D341Med (cell line): Measurements from ENCODE around the gene SLC2A8.

Source experiments
- DNase-seq: peaks from one replicate; pipeline ENCODE4 v3.0.0; 2012; ENCODE audit warnings: low spot score

SLC2A8 gene

GRCh38 chr9:127402401-127403090 lies 5.6 kb downstream of the SLC2A8 start:
- no peak for DNase-seq

- no peak for DNase-seq
Observed at GRCh38 chr9:127403507-127404192, 6.7 kb downstream of the SLC2A8 start.

- DNase-seq: no peak
Observed at GRCh38 chr9:127404631-127405030, 7.7 kb downstream of the SLC2A8 start.

DNA sequence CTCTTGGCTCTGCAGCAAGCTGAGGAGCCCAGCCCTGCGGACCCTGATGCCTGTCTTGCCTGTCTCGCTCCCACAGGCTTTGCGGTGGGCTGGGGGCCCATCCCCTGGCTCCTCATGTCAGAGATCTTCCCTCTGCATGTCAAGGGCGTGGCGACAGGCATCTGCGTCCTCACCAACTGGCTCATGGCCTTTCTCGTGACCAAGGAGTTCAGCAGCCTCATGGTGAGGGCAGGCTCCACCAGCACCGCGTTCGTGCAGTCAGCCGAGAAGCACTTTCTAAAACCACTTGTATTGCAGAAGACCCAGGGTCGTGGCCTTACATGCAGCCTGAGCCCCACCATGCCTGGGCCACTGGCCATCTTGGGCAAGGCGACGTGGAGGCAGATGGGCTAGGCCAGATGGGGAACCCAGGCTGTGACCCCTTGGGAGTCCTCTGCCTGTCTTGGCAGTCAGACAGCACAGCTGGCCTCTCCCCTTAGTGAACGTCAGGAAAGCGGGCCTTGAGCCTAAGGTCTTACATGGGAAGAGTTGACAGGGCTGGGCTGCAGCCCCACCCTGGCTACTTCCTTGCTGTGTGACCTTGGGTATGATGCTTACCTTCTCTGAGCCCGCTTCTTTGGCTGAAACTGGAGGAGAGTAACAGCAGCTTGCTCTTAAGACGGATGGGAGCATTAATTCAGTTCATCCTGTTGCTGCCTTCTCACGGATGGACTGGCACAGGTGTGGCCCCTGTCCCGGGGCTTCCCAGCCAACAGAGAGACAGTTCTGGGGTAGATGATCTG lies 8.6 kb downstream of the SLC2A8 start:
- peak; percentile 58 for DNase-seq

DNA sequence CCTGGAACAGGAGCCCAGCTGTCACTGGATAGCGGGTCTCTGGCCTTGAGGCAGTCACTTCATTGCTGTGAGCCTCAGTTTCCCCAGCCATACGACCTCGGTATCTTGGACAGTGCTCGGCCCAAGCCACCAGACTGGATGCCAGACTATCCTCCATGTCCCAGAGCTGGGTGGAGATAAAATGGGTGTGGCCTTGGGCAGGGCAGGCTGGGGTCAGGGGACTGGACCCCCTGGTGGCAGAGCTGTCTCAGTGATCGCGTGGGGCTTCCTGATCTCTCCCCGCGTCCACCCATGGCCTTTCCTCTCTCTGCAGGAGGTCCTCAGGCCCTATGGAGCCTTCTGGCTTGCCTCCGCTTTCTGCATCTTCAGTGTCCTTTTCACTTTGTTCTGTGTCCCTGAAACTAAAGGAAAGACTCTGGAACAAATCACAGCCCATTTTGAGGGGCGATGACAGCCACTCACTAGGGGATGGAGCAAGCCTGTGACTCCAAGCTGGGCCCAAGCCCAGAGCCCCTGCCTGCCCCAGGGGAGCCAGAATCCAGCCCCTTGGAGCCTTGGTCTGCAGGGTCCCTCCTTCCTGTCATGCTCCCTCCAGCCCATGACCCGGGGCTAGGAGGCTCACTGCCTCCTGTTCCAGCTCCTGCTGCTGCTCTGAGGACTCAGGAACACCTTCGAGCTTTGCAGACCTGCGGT lies 10.0 kb downstream of the SLC2A8 start:
- no peak for DNase-seq

DNA sequence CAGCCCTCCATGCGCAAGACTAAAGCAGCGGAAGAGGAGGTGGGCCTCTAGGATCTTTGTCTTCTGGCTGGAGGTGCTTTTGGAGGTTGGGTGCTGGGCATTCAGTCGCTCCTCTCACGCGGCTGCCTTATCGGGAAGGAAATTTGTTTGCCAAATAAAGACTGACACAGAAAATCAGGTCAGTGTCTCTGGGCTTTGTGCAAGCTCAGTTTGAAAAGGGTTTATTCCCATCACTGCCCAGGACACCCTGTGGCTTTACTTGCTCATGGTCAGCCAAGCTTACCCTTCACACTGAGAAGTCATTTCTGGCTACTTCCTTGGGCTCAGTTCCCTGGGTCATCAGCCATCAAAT lies 10.5 kb downstream of the SLC2A8 start:
- DNase-seq: no peak

- no peak for DNase-seq
Observed at GRCh38 chr9:127411122-127411521, 14.2 kb downstream of the SLC2A8 start.

DNA sequence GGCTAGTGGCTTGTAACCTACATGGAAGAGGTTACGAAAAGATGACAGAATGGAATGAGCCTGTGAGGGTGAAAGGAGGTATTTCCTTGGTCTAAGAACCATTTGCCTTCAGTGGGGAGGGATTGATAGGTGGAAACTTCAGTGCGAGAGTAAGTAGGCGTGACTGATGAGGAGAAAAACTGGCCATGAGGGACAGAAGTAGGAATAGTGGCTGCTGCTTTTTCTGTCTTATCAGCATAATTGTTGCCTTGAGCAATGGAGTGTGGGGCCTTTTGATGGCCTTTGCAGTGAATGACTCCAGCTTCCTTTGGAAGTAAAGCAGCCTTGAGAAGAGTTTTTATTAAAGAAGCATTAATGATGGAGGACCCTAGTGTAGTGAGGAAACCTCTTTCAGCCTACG lies 18.2 kb downstream of the SLC2A8 start:
- DNase-seq: no peak

DNA sequence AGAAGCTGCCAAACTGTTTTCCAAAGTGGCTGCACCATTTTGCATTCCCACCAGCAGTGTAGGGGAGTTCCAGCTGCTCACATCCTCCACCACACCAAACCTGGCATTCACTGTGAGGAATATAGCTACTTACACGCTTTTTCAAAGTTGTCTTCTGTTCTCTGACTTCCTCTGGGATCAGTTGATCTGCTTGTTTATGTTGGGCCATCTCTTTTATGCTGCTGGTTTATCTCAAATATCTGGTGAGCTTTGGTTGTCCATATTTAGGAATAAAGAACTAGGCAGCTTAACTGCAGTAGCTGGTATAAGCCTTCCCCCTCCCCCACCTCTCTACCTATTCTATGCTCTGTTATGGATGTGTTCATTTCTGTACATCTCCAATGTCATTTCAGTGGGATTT lies 18.7 kb downstream of the SLC2A8 start:
- no peak for DNase-seq

- DNase-seq: peak; percentile 20
Observed at GRCh38 chr9:127417131-127418036, 20.4 kb downstream of the SLC2A8 start.

DNA sequence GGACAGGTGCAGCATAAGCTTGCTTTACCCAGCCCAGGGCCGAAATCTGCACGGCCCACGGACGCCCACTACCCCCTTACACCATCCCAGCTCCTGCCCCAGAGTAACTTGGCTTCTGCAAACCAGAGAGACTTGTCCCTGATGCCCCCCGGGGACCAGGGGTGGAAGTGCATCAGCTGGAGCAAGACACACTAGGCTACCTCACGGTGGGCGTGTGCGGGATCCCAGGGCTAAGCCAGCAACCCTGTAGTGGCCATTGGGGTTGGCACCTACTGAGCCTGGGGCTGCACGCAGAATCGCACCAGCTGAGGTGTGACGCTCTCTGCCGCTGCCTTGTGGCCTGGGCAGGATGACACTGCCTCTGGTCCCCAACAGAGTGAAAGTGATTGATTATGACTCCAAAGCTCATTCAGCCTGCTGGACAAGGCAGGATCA lies 21.1 kb downstream of the SLC2A8 start:
- DNase-seq: peak; percentile 72

- DNase-seq: no peak
Observed at GRCh38 chr9:127419348-127419747, 22.4 kb downstream of the SLC2A8 start.

- no peak for DNase-seq
Observed at GRCh38 chr9:127421057-127421456, 24.1 kb downstream of the SLC2A8 start.

GRCh38 chr9:127422133-127422782 lies 25.3 kb downstream of the SLC2A8 start:
- DNase-seq: no peak

- DNase-seq: no peak
Observed at GRCh38 chr9:127422787-127423186, 25.8 kb downstream of the SLC2A8 start.

GRCh38 chr9:127423476-127423933 lies 26.5 kb downstream of the SLC2A8 start:
- no peak for DNase-seq

- peak; percentile 97 for DNase-seq
Observed at GRCh38 chr9:127423934-127424675, 27.1 kb downstream of the SLC2A8 start, which contains the start of gene ZNF79. Gene ZNF79 (plus strand): TSS chr9:127424382. CDS start chr9:127424788, 406 bp downstream.

DNA sequence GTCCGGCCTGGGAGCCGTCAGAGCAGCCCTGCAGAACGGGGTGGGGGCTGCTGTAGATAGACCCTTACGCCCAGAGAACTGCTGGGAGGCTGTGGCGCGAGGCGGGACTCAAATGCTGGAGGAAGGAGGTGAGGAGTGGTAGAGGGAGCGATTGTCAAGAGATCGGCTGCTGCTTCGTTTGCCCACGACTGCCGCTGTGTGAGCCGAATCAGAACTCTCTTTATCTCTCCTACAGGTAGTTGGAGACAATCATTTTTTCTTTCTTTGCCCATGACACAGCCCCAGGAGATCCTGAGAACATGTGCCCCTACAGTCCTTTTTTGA lies 27.7 kb downstream of the SLC2A8 start:
- DNase-seq: no peak

DNA sequence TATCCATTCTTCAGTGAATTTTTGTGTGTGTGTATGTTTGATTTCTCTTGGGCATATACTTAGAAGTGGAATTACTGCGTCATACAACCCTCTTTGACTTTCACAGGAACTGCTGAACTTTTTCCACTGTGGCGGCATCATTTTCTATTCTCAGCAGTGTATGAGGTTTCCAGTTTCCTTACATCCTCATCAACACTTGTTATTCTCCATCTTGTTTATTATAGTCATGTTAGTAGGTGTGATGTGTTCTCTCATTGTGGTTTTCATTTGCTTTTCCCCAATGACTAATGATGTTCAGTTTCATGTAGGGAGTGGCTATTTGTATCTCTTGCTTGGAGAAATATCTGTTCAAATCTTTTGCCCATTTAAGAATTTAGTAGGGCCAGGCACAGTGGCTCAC lies 29.8 kb downstream of the SLC2A8 start:
- DNase-seq: no peak

- DNase-seq: no peak
Observed at GRCh38 chr9:127428348-127428747, 31.4 kb downstream of the SLC2A8 start.
